ENCODE measurements around the gene LRP10.

DNA sequence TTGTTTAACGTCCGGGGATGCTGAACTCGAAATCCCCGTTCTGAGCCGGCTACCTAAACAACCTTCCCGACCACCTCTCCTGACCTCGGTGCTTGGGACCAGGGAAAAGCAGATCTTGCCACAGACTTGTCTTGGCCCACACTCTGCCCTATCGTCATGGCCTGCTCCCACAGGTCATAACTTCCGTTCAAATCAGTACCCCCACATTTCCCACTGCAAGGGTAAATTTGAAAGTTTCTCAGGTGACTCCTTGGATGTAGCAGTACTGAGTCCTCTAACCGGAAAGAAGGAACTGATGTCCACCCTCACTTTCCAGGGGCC lies 48.0 kb downstream of the LRP10 start:
- TF ChIP-seq CTCF (IDR thresholded peaks at IDR 0.05): no peak
- 0 out of 2 replicates have a peak, but pooled peaks have one; percentile 5 for TF ChIP-seq POLR2AphosphoS5 (IDR thresholded peaks at IDR 0.05; ENCODE audit: low read depth, low read length)

All from Panc1 (cell line).